ENCODE measurements around the gene TPRKB. TPM values are rescaled to one million over a fixed set of nuclear protein-coding genes. Genes with fewer than 3 reads are reported as not detected.
"Not testable (repeated sequence)": the region's sequence is repeated elsewhere in the genome, so short reads cannot be mapped to it uniquely, and the experiment has no call there.

The TPRKB gene
- total and polyA plus RNA-seq, 2 donors, result 48.2 to 49.9 TPM

GRCh38 chr2:73701448-73701765, 35.7 kb downstream of the TPRKB start:
- H3K36me3 ChIP-seq (ENCODE audit: insufficient read depth); DNase-seq (ENCODE audit: extremely low spot score); H3K4me1 ChIP-seq (ENCODE audit: insufficient read depth); H3K4me3 ChIP-seq (ENCODE audit: low read depth, low read length); H3K27ac ChIP-seq (ENCODE audit: low read depth): not testable (repeated sequence)
- WGBS, result 87% methylated on average over 3 of the region's 3 CpGs

- no peak for DNase-seq (ENCODE audit: extremely low spot score)
- no peak overlapping the region for H3K4me3 ChIP-seq (ENCODE audit: low read depth, low read length)
- 74% methylated on average over 23 of the region's 23 CpGs for WGBS
- no peaks in the 10 kb centered on the region for H3K36me3 ChIP-seq (ENCODE audit: insufficient read depth)
- H3K27ac ChIP-seq (ENCODE audit: low read depth), result no peak overlapping the region
- H3K4me1 ChIP-seq (ENCODE audit: insufficient read depth), result no peaks in the 10 kb centered on the region
Observed at GRCh38 chr2:73700661-73701447, 36.3 kb downstream of the TPRKB start.

GRCh38 chr2:73700131-73700611, 37.0 kb downstream of the TPRKB start:
- H3K36me3 ChIP-seq (ENCODE audit: insufficient read depth), result no peaks in the 10 kb centered on the region
- H3K4me3 ChIP-seq (ENCODE audit: low read depth, low read length), result no peak overlapping the region
- no peak overlapping the region for H3K27ac ChIP-seq (ENCODE audit: low read depth)
- H3K4me1 ChIP-seq (ENCODE audit: insufficient read depth), result no peaks in the 10 kb centered on the region
- no peak for DNase-seq (ENCODE audit: extremely low spot score)
- WGBS, result 38% methylated on average over 5 of the region's 5 CpGs

- no peaks in the 10 kb centered on the region for H3K4me1 ChIP-seq (ENCODE audit: insufficient read depth)
- H3K27ac ChIP-seq (ENCODE audit: low read depth), result no peak overlapping the region
- no peak overlapping the region for H3K4me3 ChIP-seq (ENCODE audit: low read depth, low read length)
- H3K36me3 ChIP-seq (ENCODE audit: insufficient read depth), result no peaks in the 10 kb centered on the region
- DNase-seq (ENCODE audit: extremely low spot score), result no peak
- 97% methylated on average over 3 of the region's 3 CpGs for WGBS
Observed at GRCh38 chr2:73699437-73699836, 37.7 kb downstream of the TPRKB start.

GRCh38 chr2:73698101-73698500, 39.0 kb downstream of the TPRKB start:
- WGBS, result 80% methylated on average over 1 of the region's 1 CpG
- H3K4me3 ChIP-seq (ENCODE audit: low read depth, low read length), result no peak overlapping the region
- no peaks in the 10 kb centered on the region for H3K36me3 ChIP-seq (ENCODE audit: insufficient read depth)
- H3K4me1 ChIP-seq (ENCODE audit: insufficient read depth), result no peaks in the 10 kb centered on the region
- no peak overlapping the region for H3K27ac ChIP-seq (ENCODE audit: low read depth)
- no peak for DNase-seq (ENCODE audit: extremely low spot score)

GRCh38 chr2:73697606-73698005, 39.5 kb downstream of the TPRKB start:
- H3K27ac ChIP-seq (ENCODE audit: low read depth), result no peak overlapping the region
- no peak overlapping the region for H3K4me3 ChIP-seq (ENCODE audit: low read depth, low read length)
- H3K4me1 ChIP-seq (ENCODE audit: insufficient read depth), result no peaks in the 10 kb centered on the region
- no peak for DNase-seq (ENCODE audit: extremely low spot score)
- 63% methylated on average over 3 of the region's 3 CpGs for whole genome bisulfite sequencing
- no peaks in the 10 kb centered on the region for H3K36me3 ChIP-seq (ENCODE audit: insufficient read depth)

GRCh38 chr2:73696985-73697384, 40.2 kb downstream of the TPRKB start:
- H3K4me1 ChIP-seq (ENCODE audit: insufficient read depth); H3K4me3 ChIP-seq (ENCODE audit: low read depth, low read length); H3K27ac ChIP-seq (ENCODE audit: low read depth); H3K36me3 ChIP-seq (ENCODE audit: insufficient read depth); DNase-seq (ENCODE audit: extremely low spot score): not testable (repeated sequence)
- 87% methylated on average over 1 of the region's 1 CpG for WGBS

GRCh38 chr2:73696521-73696920, 40.6 kb downstream of the TPRKB start:
- DNase-seq (ENCODE audit: extremely low spot score); H3K4me3 ChIP-seq (ENCODE audit: low read depth, low read length); H3K4me1 ChIP-seq (ENCODE audit: insufficient read depth); H3K36me3 ChIP-seq (ENCODE audit: insufficient read depth); H3K27ac ChIP-seq (ENCODE audit: low read depth): not testable (repeated sequence)
- WGBS, result 90% methylated on average over 3 of the region's 3 CpGs

- H3K36me3 ChIP-seq (ENCODE audit: insufficient read depth); H3K4me3 ChIP-seq (ENCODE audit: low read depth, low read length); H3K4me1 ChIP-seq (ENCODE audit: insufficient read depth); H3K27ac ChIP-seq (ENCODE audit: low read depth); DNase-seq (ENCODE audit: extremely low spot score): not testable (repeated sequence)
- 62% methylated on average over 4 of the region's 4 CpGs for WGBS
Observed at GRCh38 chr2:73690372-73691088, 46.6 kb downstream of the TPRKB start.

GRCh38 chr2:73688494-73688893, 48.7 kb downstream of the TPRKB start:
- not testable (repeated sequence) for DNase-seq (ENCODE audit: extremely low spot score); H3K27ac ChIP-seq (ENCODE audit: low read depth); H3K36me3 ChIP-seq (ENCODE audit: insufficient read depth); H3K4me1 ChIP-seq (ENCODE audit: insufficient read depth); H3K4me3 ChIP-seq (ENCODE audit: low read depth, low read length)
- WGBS, result 94% methylated on average over 5 of the region's 5 CpGs

- DNase-seq (ENCODE audit: extremely low spot score), result no peak
- WGBS, result 88% methylated on average over 4 of the region's 4 CpGs
- no peaks in the 10 kb centered on the region for H3K4me1 ChIP-seq (ENCODE audit: insufficient read depth)
- no peak overlapping the region for H3K27ac ChIP-seq (ENCODE audit: low read depth)
- no peak overlapping the region for H3K4me3 ChIP-seq (ENCODE audit: low read depth, low read length)
- H3K36me3 ChIP-seq (ENCODE audit: insufficient read depth), result no peaks in the 10 kb centered on the region
Observed at GRCh38 chr2:73685764-73686438, 51.2 kb downstream of the TPRKB start.

GRCh38 chr2:73684905-73685304, 52.2 kb downstream of the TPRKB start:
- DNase-seq (ENCODE audit: extremely low spot score); H3K4me3 ChIP-seq (ENCODE audit: low read depth, low read length); H3K27ac ChIP-seq (ENCODE audit: low read depth); H3K4me1 ChIP-seq (ENCODE audit: insufficient read depth); H3K36me3 ChIP-seq (ENCODE audit: insufficient read depth): not testable (repeated sequence)
- WGBS, result 49% methylated on average over 9 of the region's 9 CpGs

- WGBS, result 75% methylated on average over 1 of the region's 1 CpG
- H3K27ac ChIP-seq (ENCODE audit: low read depth); H3K36me3 ChIP-seq (ENCODE audit: insufficient read depth); H3K4me1 ChIP-seq (ENCODE audit: insufficient read depth); H3K4me3 ChIP-seq (ENCODE audit: low read depth, low read length); DNase-seq (ENCODE audit: extremely low spot score): not testable (repeated sequence)
Observed at GRCh38 chr2:73684325-73684724, 52.8 kb downstream of the TPRKB start.

Measured in urinary bladder (tissue), 4 donors.